Right lobe of liver (tissue), 6 donors: Measurements from ENCODE around the gene PSMC3IP. TPM values are rescaled to one million over a fixed set of nuclear protein-coding genes. Genes with fewer than 3 reads are reported as not detected.
"Not testable (repeated sequence)": the region's sequence is repeated elsewhere in the genome, so short reads cannot be mapped to it uniquely, and the experiment has no call there.

Source experiments
- ATAC-seq, 4 donors: fragments of 200-7000 bp; cut with Tn5 transposase; one replicate each; pipeline ENCODE4 v1.9.1; 2020; ENCODE audit warnings: mild to moderate bottlenecking in 4 of 4, moderate library complexity in 4 of 4
- DNase-seq, 3 donors: peaks; one replicate each; pipeline ENCODE4 v3.0.0-alpha.2; 2020
- H3K27ac ChIP-seq, 3 donors: fragments of 200-600 bp; one replicate each; pipeline ENCODE4 v1.8.0; 2022
- H3K27me3 ChIP-seq, 2 donors: fragments of 200-600 bp; one replicate each; pipeline ENCODE4 v1.8.0; 2022
- H3K36me3 ChIP-seq, 4 donors: fragments of 200-600 bp; sonication (generic) in 1 of 4; one replicate each; pipeline versions ENCODE4 v1.5.1 to v1.8.0; 2017 to 2022; ENCODE audit warnings: control low read depth in 1 of 4
- H3K4me1 ChIP-seq, 4 donors: fragments of 200-600 bp; sonication (generic) in 1 of 4; one replicate each; pipeline versions ENCODE4 v1.5.1 to v1.8.0; 2017 to 2022; ENCODE audit warnings: control low read depth in 1 of 4
- H3K4me3 ChIP-seq, 3 donors: fragments of 200-600 bp; one replicate each; pipeline ENCODE4 v1.8.0; 2022
- H3K9me3 ChIP-seq, 4 donors: fragments of 200-600 bp; sonication (generic) in 1 of 4; one replicate each; pipeline versions ENCODE4 v1.5.1 to v1.8.0; 2017 to 2022; ENCODE audit warnings: control low read depth in 1 of 4
- CTCF ChIP-seq, 4 donors: fragments of 200-600 bp in 3 of 4; fragments of 450-650 bp in 1 of 4; IDR thresholded peaks; one replicate each; pipeline versions ENCODE4 v1.5.1 to v1.8.0; 2016 to 2022; ENCODE audit warnings: antibody characterized with exemption in 4 of 4, mild to moderate bottlenecking in 2 of 4
- POLR2A ChIP-seq: fragments of 450-650 bp; IDR thresholded peaks from one replicate; pipeline ENCODE4 v1.6.1; 2017; ENCODE audit warnings: antibody characterized with exemption, mild to moderate bottlenecking
- WGBS: methylation state at CpG from one replicate; pipeline ENCODE4 v1.1.6; 2018; ENCODE audit warnings: low coverage, low lambda C conversion rate; ENCODE audit not compliant: insufficient coverage; ENCODE audit errors: missing lambda C conversion rate; 5-methylcytosine and 5-hydroxymethylcytosine counted together
- intact Hi-C, 2 donors: fragments of 100-400 bp; cut with DNase I; formaldehyde crosslinking; loops; one replicate each; pipeline versions ENCODE4 v1.11.2 to v1.14.1; 2022
- total RNA-seq, 6 experiments: library from RNA; depleted of rRNA in 2 of 6; stranded (reverse); fragments of >200 nt in 2 of 6; fragmentation: NEBNext Ultra II Directional in 3 of 6; extraction: Animal tissue kit (Norgen Biotek cat#: 25700) in 3 of 6; gene quantifications; one replicate each; pipeline versions ENCODE4 v1.1.0 to v1.2.4, GENCODE V29; 2016 to 2023
- donor health status: DM: no; HTN: yes; CAD: no.
- donor health status: DM: no; HTN: no; CAD: no.
- donor health status: DM: no; HTN: no; CAD: no.
- donor health status: DM: no; HTN: yes; CAD: no.
- donor health status: DM: no; HTN: yes; CAD: no.

The PSMC3IP gene
- total RNA-seq, 6 experiments from 2014 or later = 0.26 to 2.4 (median 0.76) TPM

- ATAC-seq = peak; percentile 92 to 97 (median 97)
- Histone ChIP-seq H3K36me3 (peaks cover 0 to 14% (median 7%) of the 10 kb centered on the region in 4 donors), H3K27ac (no peak overlapping the region), H3K27me3 (no peaks in the 10 kb centered on the region), H3K4me1 (peaks cover 0 to 9% (median 0%) of the 10 kb centered on the region in 4 donors), H3K4me3 (no peak overlapping the region), H3K9me3 (no peaks in the 10 kb centered on the region)
- intact Hi-C loops = loop anchor here (10.0 kb wide), 1 partner anchor 66 kb away; the partner anchor contains the start of genes CCR10 (in 2 of the 2) and CNTNAP1 (in 2 of the 2)
- DNase-seq = peak; percentile 51 to 78 (median 61)
- no peak for TF ChIP-seq POLR2A
- TF ChIP-seq CTCF (IDR thresholded peaks at IDR 0.05) = peak; percentile 42 to 56 (median 50)
- 22% methylated on average over 9 of the region's 9 CpGs for WGBS
These were observed 41.1 kb upstream of the PSMC3IP start for GRCh38 chr17:42618442-42619150.

- ATAC-seq = no peak
- 75% methylated on average over 1 of the region's 4 CpGs for WGBS
- DNase-seq = no peak
- H3K9me3 ChIP-seq = no peaks in the 10 kb centered on the region
- no peak for TF ChIP-seq POLR2A
- no peak for TF ChIP-seq CTCF (IDR thresholded peaks at IDR 0.05)
- no peaks in the 10 kb centered on the region for H3K27me3 ChIP-seq
- peaks cover 0 to 20% (median 10%) of the 10 kb centered on the region in 4 donors for H3K36me3 ChIP-seq
- H3K27ac ChIP-seq = no peak overlapping the region
- H3K4me1 ChIP-seq = peaks cover 0 to 9% (median 0%) of the 10 kb centered on the region in 4 donors
- intact Hi-C loops = loop anchor here (10.0 kb wide), 1 partner anchor 67 kb away; the partner anchor contains the start of genes CCR10 (in 2 of the 2) and CNTNAP1 (in 2 of the 2)
- H3K4me3 ChIP-seq = no peak overlapping the region
These were observed 40.5 kb upstream of the PSMC3IP start for GRCh38 chr17:42617956-42618431.

GRCh38 chr17:42613699-42614295 is 36.3 kb upstream of the PSMC3IP start:
- DNase-seq (no peak), ATAC-seq (no peak)
- 93% methylated on average over 7 of the region's 17 CpGs for WGBS
- Histone ChIP-seq H3K27me3 (no peaks in the 10 kb centered on the region), H3K4me3 (no peak overlapping the region), H3K4me1 (peaks cover 0 to 10% (median 0%) of the 10 kb centered on the region in 4 donors), H3K9me3 (no peaks in the 10 kb centered on the region), H3K36me3 (peaks cover 0 to 31% (median 10%) of the 10 kb centered on the region in 4 donors), H3K27ac (no peak overlapping the region)
- intact Hi-C loops = loop anchor here (10.0 kb wide), 1 partner anchor 71 kb away; the partner anchor contains the start of genes CCR10 (in 2 of the 2) and CNTNAP1 (in 2 of the 2)
- no peak for TF ChIP-seq CTCF (IDR thresholded peaks at IDR 0.05)
- no peak for TF ChIP-seq POLR2A

- Histone ChIP-seq H3K36me3 (peaks cover 0 to 31% (median 10%) of the 10 kb centered on the region in 4 donors), H3K27me3 (no peaks in the 10 kb centered on the region), H3K4me1 (peaks cover 0 to 17% (median 6%) of the 10 kb centered on the region in 4 donors), H3K4me3 (no peak overlapping the region), H3K9me3 (no peaks in the 10 kb centered on the region), H3K27ac (no peak overlapping the region)
- no peak for TF ChIP-seq CTCF (IDR thresholded peaks at IDR 0.05)
- TF ChIP-seq POLR2A = no peak
- 100% methylated on average over 1 of the region's 4 CpGs for WGBS
- DNase-seq (no peak), ATAC-seq (no peak)
- intact Hi-C loops = loop anchor here (10.0 kb wide), 1 partner anchor 73 kb away; the partner anchor contains the start of genes CCR10 (in 2 of the 2) and CNTNAP1 (in 2 of the 2)
These were observed 34.5 kb upstream of the PSMC3IP start for GRCh38 chr17:42612013-42612412.

GRCh38 chr17:42609814-42610801 is 32.6 kb upstream of the PSMC3IP start:
- ATAC-seq (peak; percentile 19 to 34 (median 26)), DNase-seq (peak in 2 of 3 donors; percentile 51 to 65)
- 10% methylated on average over 29 of the region's 42 CpGs for WGBS
- intact Hi-C loops = loop anchor here (10.0 kb wide), 1 partner anchor 75 kb away; the partner anchor contains the start of genes CCR10 (in 2 of the 2) and CNTNAP1 (in 2 of the 2)
- Histone ChIP-seq H3K36me3 (peaks cover 0 to 26% (median 8%) of the 10 kb centered on the region in 4 donors), H3K27ac (peak overlapping the region; percentile 16 to 72 (median 48)), H3K4me3 (peak overlapping the region; percentile 71 to 80 (median 78)), H3K4me1 (peaks cover 0 to 26% (median 6%) of the 10 kb centered on the region in 4 donors)
- H3K27me3 ChIP-seq, H3K9me3 ChIP-seq: not testable (repeated sequence)
